ENCODE measurements around the gene LAGE3. TPM values are rescaled to one million over a fixed set of nuclear protein-coding genes. Genes with fewer than 3 reads are reported as not detected.
A peak's percentile ranks its signal among the peaks of the same experiment; 100 is the strongest.

The LAGE3 gene
- total RNA-seq, 2 donors from 2014 or later = 44.9 to 46.0 TPM

GRCh38 chrX:154436983-154437752 lies 41.9 kb downstream of the LAGE3 start, which contains the start of gene GDI1:
Gene GDI1, plus strand, starts transcription at chrX:154437154. Its CDS starts 101 bp downstream, at chrX:154437255.
- DNase-seq (ENCODE audit: low spot score in 2 of 2) (peak; percentile 49 to 65), ATAC-seq (peak; percentile 73 to 76)
- peaks cover 0 to 15% of the 10 kb centered on the region in 2 donors for H3K36me3 Mint-ChIP-seq
- H3K27ac Mint-ChIP-seq = peak within 1 kb of the TSS; percentile 86 to 90
- no peaks in the 10 kb centered on the region for H3K9me3 Mint-ChIP-seq

DNA sequence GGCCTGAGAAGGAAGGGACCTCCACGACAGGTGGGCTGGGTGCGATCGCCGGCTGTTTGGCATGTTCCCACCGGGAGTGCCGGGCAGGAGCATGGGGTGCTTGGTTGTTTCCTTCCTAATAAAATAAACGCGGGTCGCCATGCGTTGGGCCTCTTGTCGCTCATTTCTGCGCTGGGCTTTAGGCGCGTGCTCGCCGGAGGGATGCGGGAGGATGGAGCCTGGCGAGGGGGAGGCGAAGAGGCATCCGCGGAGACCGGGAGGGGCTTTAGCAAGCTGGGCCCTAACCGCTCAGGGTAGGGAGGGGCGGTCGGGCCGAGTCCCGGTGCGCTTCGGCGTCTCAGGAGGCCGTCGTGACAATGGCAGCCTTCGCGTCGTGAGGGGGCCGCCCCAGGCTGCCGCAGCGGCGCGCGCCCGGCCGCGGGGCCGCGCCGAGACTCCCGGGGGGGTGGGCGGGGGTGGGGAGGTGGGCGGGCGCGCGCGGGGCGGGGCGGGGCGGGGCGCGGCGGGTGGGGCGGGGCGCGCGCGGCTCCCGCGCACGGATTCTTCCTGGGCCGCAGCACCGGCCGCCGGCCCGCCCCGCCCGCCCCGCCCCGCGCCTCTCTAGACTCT lies 42.6 kb downstream of the LAGE3 start:
- Mint-ChIP-seq H3K27ac (peak overlapping the region; percentile 79 to 84), H3K36me3 (peaks cover 0 to 15% of the 10 kb centered on the region in 2 donors), H3K9me3 (no peaks in the 10 kb centered on the region)
- ATAC-seq = peak; percentile 82
- DNase-seq (ENCODE audit: low spot score in 2 of 2) = peak in 1 of 2 donors; percentile 35

GRCh38 chrX:154435171-154435733 lies 43.8 kb downstream of the LAGE3 start:
- no peak for ATAC-seq
- Mint-ChIP-seq H3K36me3 (peaks cover 0 to 15% of the 10 kb centered on the region in 2 donors), H3K27ac (no peak overlapping the region), H3K9me3 (no peaks in the 10 kb centered on the region)
- DNase-seq (ENCODE audit: low spot score in 2 of 2) = no peak

GRCh38 chrX:154434394-154435168 lies 44.5 kb downstream of the LAGE3 start:
- no peaks in the 10 kb centered on the region for H3K9me3 Mint-ChIP-seq
- H3K27ac Mint-ChIP-seq = no peak overlapping the region
- no peak for DNase-seq (ENCODE audit: low spot score in 2 of 2)
- ATAC-seq = no peak
- peaks cover 0 to 15% of the 10 kb centered on the region in 2 donors for H3K36me3 Mint-ChIP-seq

DNA sequence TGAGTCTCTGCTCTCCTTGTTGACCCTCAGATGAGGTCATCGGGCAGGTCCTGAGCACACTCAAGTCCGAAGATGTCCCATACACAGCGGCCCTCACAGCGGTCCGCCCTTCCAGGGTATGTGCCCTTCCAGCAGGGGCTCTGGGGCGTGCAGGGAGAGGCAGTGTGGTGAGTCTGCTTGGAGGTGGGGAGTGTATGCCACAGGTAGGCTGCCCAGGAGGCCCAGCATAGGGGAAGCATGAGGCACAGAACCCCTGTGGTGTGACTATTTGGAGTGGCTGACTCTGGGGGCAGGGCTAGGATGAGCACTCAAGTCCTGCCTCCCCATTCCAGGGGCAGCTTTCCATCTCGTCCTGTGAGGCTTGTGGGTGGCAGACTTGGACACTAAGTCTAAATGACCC lies 45.5 kb downstream of the LAGE3 start:
- H3K9me3 Mint-ChIP-seq = no peaks in the 10 kb centered on the region
- H3K27ac Mint-ChIP-seq = no peak overlapping the region
- no peak for DNase-seq (ENCODE audit: low spot score in 2 of 2)
- no peak for ATAC-seq
- peaks cover 0 to 15% of the 10 kb centered on the region in 2 donors for H3K36me3 Mint-ChIP-seq

GRCh38 chrX:154432210-154432609 lies 46.9 kb downstream of the LAGE3 start:
- Mint-ChIP-seq H3K27ac (no peak overlapping the region), H3K9me3 (no peaks in the 10 kb centered on the region)
- ATAC-seq = no peak

GRCh38 chrX:154431341-154431740 lies 47.7 kb downstream of the LAGE3 start:
- Mint-ChIP-seq H3K9me3 (no peaks in the 10 kb centered on the region), H3K27ac (no peak overlapping the region), H3K36me3 (peaks cover 0 to 6% of the 10 kb centered on the region in 2 donors)
- no peak for ATAC-seq
- DNase-seq (ENCODE audit: low spot score in 2 of 2) = no peak

More at GRCh38 chrX:154432210-154432609, 46.9 kb downstream of the LAGE3 start:
- DNase-seq (ENCODE audit: low spot score in 2 of 2) = no peak
- peaks cover 0 to 6% of the 10 kb centered on the region in 2 donors for H3K36me3 Mint-ChIP-seq

- Mint-ChIP-seq H3K9me3 (no peaks in the 10 kb centered on the region), H3K27ac (peak overlapping the region in 1 of 2 donors; percentile 3)
- ATAC-seq = no peak
These were observed 48.2 kb downstream of the LAGE3 start for GRCh38 chrX:154430916-154431315.

GRCh38 chrX:154430479-154430878 lies 48.6 kb downstream of the LAGE3 start:
- Mint-ChIP-seq H3K36me3 (no peaks in the 10 kb centered on the region), H3K9me3 (no peaks in the 10 kb centered on the region), H3K27ac (peak overlapping the region in 1 of 2 donors; percentile 3)
- ATAC-seq = no peak
- no peak for DNase-seq (ENCODE audit: low spot score in 2 of 2)

More at GRCh38 chrX:154430916-154431315, 48.2 kb downstream of the LAGE3 start:
- peaks cover 0 to 2% of the 10 kb centered on the region in 2 donors for H3K36me3 Mint-ChIP-seq
- no peak for DNase-seq (ENCODE audit: low spot score in 2 of 2)

- H3K27ac Mint-ChIP-seq = peak overlapping the region; percentile 24 to 63
- DNase-seq (ENCODE audit: low spot score in 2 of 2) = no peak
- H3K9me3 Mint-ChIP-seq = no peaks in the 10 kb centered on the region
- ATAC-seq = peak in 1 of 2 donors; percentile 13
- H3K36me3 Mint-ChIP-seq = no peaks in the 10 kb centered on the region
These were observed 49.4 kb downstream of the LAGE3 start for GRCh38 chrX:154429711-154430110.

- Mint-ChIP-seq H3K9me3 (no peaks in the 10 kb centered on the region), H3K36me3 (no peaks in the 10 kb centered on the region), H3K27ac (peak within 1 kb of the TSS; percentile 24 to 77)
- DNase-seq (ENCODE audit: low spot score in 2 of 2) (peak; percentile 85 to 93), ATAC-seq (peak; percentile 99)
These were observed 50.6 kb downstream of the LAGE3 start, which contains the start of gene ATP6AP1 for GRCh38 chrX:154428176-154429171. Gene ATP6AP1, plus strand, starts transcription at chrX:154428677. Its CDS starts 16 bp downstream, at chrX:154428693.

Other genes starting within 250 kb of the LAGE3 start
- not detected for gene OPN1MW3, start 221.7 kb downstream of the LAGE3 start, total RNA-seq
- gene TEX28, start 184.2 kb downstream of the LAGE3 start, total RNA-seq = not detected
- under 1 TPM; 0.48 to 0.56 TPM for gene TKTL1, start 183.5 kb downstream of the LAGE3 start, total RNA-seq
- 100 to 1,000 TPM; 690 to 932 TPM for gene FLNA, start 104.6 kb downstream of the LAGE3 start, total RNA-seq
- gene EMD, start 100.0 kb downstream of the LAGE3 start, total RNA-seq = 10 to 100 TPM; 79.3 to 83.0 TPM
- gene RPL10, start 80.9 kb downstream of the LAGE3 start, total RNA-seq = 1,000 to 10,000 TPM; 1,357 to 2,520 TPM
- gene DNASE1L1, start 70.0 kb downstream of the LAGE3 start, total RNA-seq = 10 to 100 TPM; 14.7 to 20.6 TPM
- 10 to 100 TPM; 24.7 to 62.4 TPM for gene TAFAZZIN, start 67.7 kb downstream of the LAGE3 start, total RNA-seq
- gene ATP6AP1, start 50.6 kb downstream of the LAGE3 start, total RNA-seq = 10 to 100 TPM; 26.9 to 44.5 TPM
- gene GDI1, start 42.1 kb downstream of the LAGE3 start, total RNA-seq = 100 to 1,000 TPM in 1 of 2 donors, 10 to 100 TPM in 1; 96.4 to 213 TPM
- gene FAM50A, start 35.1 kb downstream of the LAGE3 start, total RNA-seq = 10 to 100 TPM; 53.0 to 68.5 TPM
- 10 to 100 TPM; 37.2 to 40.4 TPM for gene PLXNA3, start 21.0 kb downstream of the LAGE3 start, total RNA-seq
- gene UBL4A, start 7.3 kb upstream of the LAGE3 start, total RNA-seq = 10 to 100 TPM; 39.6 to 40.4 TPM
- 10 to 100 TPM in 1 of 2 donors, 1 to 10 TPM in 1; 9.8 to 15.6 TPM for gene SLC10A3, start 11.3 kb upstream of the LAGE3 start, total RNA-seq
- gene FAM3A, start 37.0 kb upstream of the LAGE3 start, total RNA-seq = 10 to 100 TPM; 27.7 to 32.7 TPM
- gene G6PD, start 67.6 kb upstream of the LAGE3 start, total RNA-seq = 10 to 100 TPM; 74.2 to 75.9 TPM
- 10 to 100 TPM; 34.2 to 35.0 TPM for gene IKBKG, start 68.3 kb upstream of the LAGE3 start, total RNA-seq
- gene CTAG1A, start 105.9 kb upstream of the LAGE3 start, total RNA-seq = not detected
- not detected for gene CTAG1B, start 140.0 kb upstream of the LAGE3 start, total RNA-seq
- gene CTAG2, start 174.3 kb upstream of the LAGE3 start, total RNA-seq = not detected

All from activated naive CD4-positive, alpha-beta T cell treated with anti-CD3 and anti-CD28 coated beads, Interleukin-2, amount 50 U/mL, for 72 hours (primary cell).